SK-N-SH treated with all-trans-retinoic acid at 6 μM for 48 hours (cell line): ENCODE data around the gene PLA1A.

ENCODE experiments used
- ARNTL ChIP-seq: fragments of 450-650 bp; formaldehyde crosslinking; IDR thresholded peaks from 2 replicates; pipeline ENCODE4 v1.5.0; 2020; ENCODE audit warnings: low read depth, mild to moderate bottlenecking, moderate library complexity, borderline replicate concordance
- BACH2 ChIP-seq: fragments of 250-450 bp; sonication (Bioruptor Pico); IDR thresholded peaks from 2 replicates; pipeline ENCODE4 v1.9.0; 2021; ENCODE audit warnings: mild to moderate bottlenecking, borderline replicate concordance
- CSDC2 ChIP-seq: fragments of 250-450 bp; sonication (Bioruptor Pico); IDR thresholded peaks from 2 replicates; pipeline ENCODE4 v1.5.0; 2020; ENCODE audit warnings: mild to moderate bottlenecking, moderate library complexity
- ESRRG ChIP-seq: fragments of 250-450 bp; sonication (Bioruptor Pico); IDR thresholded peaks from 2 replicates; pipeline ENCODE4 v1.6.1; 2021; ENCODE audit warnings: mild to moderate bottlenecking
- GLIS3 ChIP-seq: fragments of 250-450 bp; sonication (Bioruptor Pico); IDR thresholded peaks from 2 replicates; pipeline ENCODE4 v1.5.0; 2020; ENCODE audit warnings: mild to moderate bottlenecking, moderate library complexity
- RARB ChIP-seq: fragments of 250-450 bp; sonication (Bioruptor Pico); IDR thresholded peaks from 2 replicates; pipeline ENCODE4 v1.8.0; 2021; ENCODE audit warnings: mild to moderate bottlenecking, moderate library complexity
- SNAI2 ChIP-seq: fragments of 250-450 bp; sonication (Bioruptor Pico); IDR thresholded peaks from 2 replicates; pipeline ENCODE4 v1.5.0; 2020; ENCODE audit warnings: mild to moderate bottlenecking, moderate library complexity
- ZC3H10 ChIP-seq: fragments of 250-450 bp; sonication (Bioruptor Pico); IDR thresholded peaks from 2 replicates; pipeline ENCODE4 v1.5.1; 2021; ENCODE audit warnings: mild to moderate bottlenecking, moderate library complexity
- ZFP3 ChIP-seq: fragments of 250-450 bp; sonication (Bioruptor Pico); IDR thresholded peaks from 2 replicates; pipeline ENCODE4 v1.5.0; 2020; ENCODE audit warnings: mild to moderate bottlenecking, moderate library complexity
- ZNF565 ChIP-seq: fragments of 450-650 bp; formaldehyde crosslinking; conservative IDR thresholded peaks from 2 replicates; pipeline ENCODE4 v1.5.0; 2020; ENCODE audit warnings: low read depth, mild to moderate bottlenecking, moderate library complexity
- TF ChIP-seq, protein P1 (sequence below): fragments of 250-450 bp; sonication (Bioruptor Pico); IDR thresholded peaks from 2 replicates; pipeline ENCODE4 v1.8.0; 2020; ENCODE audit warnings: mild to moderate bottlenecking, moderate library complexity, borderline replicate concordance
- TF ChIP-seq, protein P2 (sequence below): fragments of 250-450 bp; sonication (Bioruptor Pico); IDR thresholded peaks from 2 replicates; pipeline ENCODE4 v1.8.0; 2021; ENCODE audit warnings: low read depth, mild to moderate bottlenecking, moderate library complexity, borderline replicate concordance
- TF ChIP-seq, protein P3 (sequence below): fragments of 250-450 bp; sonication (Bioruptor Pico); IDR thresholded peaks from 2 replicates; pipeline ENCODE4 v1.5.1; 2020; ENCODE audit warnings: low read depth, mild to moderate bottlenecking, moderate library complexity
- TF ChIP-seq, protein P4 (sequence below): fragments of 250-450 bp; sonication (Bioruptor Pico); IDR thresholded peaks from 2 replicates; pipeline ENCODE4 v1.5.0; 2020; ENCODE audit warnings: mild to moderate bottlenecking, moderate library complexity

DNA sequence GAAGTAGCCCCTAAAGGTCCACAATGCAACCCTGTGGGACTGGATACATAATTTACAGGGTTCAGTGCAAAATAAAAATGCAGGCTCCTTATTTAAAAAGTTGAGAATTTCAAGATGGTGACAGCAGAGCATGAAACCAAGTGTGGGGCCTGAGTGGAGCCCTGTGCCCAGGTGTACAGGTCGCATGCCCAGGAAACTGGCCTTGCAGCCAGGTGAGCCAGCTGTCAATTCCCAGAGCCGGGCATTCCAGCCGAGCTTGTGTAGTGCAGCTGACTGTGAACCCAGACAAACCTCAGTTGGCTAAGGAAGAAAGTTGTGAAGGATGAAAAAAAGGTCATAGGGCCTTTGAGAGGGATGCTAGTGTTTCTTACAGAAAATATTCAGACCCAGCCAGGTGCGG lies 35.1 kb downstream of the PLA1A start:
- TF ChIP-seq, protein P1, sequence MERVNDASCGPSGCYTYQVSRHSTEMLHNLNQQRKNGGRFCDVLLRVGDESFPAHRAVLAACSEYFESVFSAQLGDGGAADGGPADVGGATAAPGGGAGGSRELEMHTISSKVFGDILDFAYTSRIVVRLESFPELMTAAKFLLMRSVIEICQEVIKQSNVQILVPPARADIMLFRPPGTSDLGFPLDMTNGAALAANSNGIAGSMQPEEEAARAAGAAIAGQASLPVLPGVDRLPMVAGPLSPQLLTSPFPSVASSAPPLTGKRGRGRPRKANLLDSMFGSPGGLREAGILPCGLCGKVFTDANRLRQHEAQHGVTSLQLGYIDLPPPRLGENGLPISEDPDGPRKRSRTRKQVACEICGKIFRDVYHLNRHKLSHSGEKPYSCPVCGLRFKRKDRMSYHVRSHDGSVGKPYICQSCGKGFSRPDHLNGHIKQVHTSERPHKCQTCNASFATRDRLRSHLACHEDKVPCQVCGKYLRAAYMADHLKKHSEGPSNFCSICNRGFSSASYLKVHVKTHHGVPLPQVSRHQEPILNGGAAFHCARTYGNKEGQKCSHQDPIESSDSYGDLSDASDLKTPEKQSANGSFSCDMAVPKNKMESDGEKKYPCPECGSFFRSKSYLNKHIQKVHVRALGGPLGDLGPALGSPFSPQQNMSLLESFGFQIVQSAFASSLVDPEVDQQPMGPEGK (CRISPR knock-in tag) = no peak
- TF ChIP-seq ZNF565 (CRISPR knock-in tag) (no peak), ESRRG (CRISPR knock-in tag) (no peak), GLIS3 (CRISPR knock-in tag) (no peak), ARNTL (no peak), CSDC2 (CRISPR knock-in tag) (no peak), RARB (CRISPR knock-in tag) (no peak), ZFP3 (CRISPR knock-in tag) (no peak), SNAI2 (CRISPR knock-in tag) (no peak), BACH2 (CRISPR knock-in tag) (no peak), ZC3H10 (CRISPR knock-in tag) (no peak)
- TF ChIP-seq, protein P2, sequence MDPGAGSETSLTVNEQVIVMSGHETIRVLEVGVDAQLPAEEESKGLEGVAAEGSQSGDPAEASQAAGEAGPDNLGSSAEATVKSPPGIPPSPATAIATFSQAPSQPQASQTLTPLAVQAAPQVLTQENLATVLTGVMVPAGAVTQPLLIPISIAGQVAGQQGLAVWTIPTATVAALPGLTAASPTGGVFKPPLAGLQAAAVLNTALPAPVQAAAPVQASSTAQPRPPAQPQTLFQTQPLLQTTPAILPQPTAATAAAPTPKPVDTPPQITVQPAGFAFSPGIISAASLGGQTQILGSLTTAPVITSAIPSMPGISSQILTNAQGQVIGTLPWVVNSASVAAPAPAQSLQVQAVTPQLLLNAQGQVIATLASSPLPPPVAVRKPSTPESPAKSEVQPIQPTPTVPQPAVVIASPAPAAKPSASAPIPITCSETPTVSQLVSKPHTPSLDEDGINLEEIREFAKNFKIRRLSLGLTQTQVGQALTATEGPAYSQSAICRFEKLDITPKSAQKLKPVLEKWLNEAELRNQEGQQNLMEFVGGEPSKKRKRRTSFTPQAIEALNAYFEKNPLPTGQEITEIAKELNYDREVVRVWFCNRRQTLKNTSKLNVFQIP = no peak
- TF ChIP-seq, protein P3, sequence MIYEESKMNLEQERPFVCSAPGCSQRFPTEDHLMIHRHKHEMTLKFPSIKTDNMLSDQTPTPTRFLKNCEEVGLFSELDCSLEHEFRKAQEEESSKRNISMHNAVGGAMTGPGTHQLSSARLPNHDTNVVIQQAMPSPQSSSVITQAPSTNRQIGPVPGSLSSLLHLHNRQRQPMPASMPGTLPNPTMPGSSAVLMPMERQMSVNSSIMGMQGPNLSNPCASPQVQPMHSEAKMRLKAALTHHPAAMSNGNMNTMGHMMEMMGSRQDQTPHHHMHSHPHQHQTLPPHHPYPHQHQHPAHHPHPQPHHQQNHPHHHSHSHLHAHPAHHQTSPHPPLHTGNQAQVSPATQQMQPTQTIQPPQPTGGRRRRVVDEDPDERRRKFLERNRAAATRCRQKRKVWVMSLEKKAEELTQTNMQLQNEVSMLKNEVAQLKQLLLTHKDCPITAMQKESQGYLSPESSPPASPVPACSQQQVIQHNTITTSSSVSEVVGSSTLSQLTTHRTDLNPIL = no peak
- TF ChIP-seq, protein P4, sequence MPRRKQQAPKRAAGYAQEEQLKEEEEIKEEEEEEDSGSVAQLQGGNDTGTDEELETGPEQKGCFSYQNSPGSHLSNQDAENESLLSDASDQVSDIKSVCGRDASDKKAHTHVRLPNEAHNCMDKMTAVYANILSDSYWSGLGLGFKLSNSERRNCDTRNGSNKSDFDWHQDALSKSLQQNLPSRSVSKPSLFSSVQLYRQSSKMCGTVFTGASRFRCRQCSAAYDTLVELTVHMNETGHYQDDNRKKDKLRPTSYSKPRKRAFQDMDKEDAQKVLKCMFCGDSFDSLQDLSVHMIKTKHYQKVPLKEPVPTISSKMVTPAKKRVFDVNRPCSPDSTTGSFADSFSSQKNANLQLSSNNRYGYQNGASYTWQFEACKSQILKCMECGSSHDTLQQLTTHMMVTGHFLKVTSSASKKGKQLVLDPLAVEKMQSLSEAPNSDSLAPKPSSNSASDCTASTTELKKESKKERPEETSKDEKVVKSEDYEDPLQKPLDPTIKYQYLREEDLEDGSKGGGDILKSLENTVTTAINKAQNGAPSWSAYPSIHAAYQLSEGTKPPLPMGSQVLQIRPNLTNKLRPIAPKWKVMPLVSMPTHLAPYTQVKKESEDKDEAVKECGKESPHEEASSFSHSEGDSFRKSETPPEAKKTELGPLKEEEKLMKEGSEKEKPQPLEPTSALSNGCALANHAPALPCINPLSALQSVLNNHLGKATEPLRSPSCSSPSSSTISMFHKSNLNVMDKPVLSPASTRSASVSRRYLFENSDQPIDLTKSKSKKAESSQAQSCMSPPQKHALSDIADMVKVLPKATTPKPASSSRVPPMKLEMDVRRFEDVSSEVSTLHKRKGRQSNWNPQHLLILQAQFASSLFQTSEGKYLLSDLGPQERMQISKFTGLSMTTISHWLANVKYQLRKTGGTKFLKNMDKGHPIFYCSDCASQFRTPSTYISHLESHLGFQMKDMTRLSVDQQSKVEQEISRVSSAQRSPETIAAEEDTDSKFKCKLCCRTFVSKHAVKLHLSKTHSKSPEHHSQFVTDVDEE (CRISPR knock-in tag) = no peak
